Stomach (tissue), 4 donors: ENCODE data around the gene HMGB4.

Experiments
- POLR2AphosphoS5 ChIP-seq, 3 donors: sonication (generic); formaldehyde crosslinking; IDR thresholded peaks; one replicate each; pipeline ENCODE4 v1.6.1; 2016; ENCODE audit warnings: antibody characterized with exemption in 3 of 3
- TF ChIP-seq, protein P1 (sequence below), 7 experiments: fragments of 450-650 bp in 4 of 7; fragments of 200-600 bp in 3 of 7; sonication (generic) in 3 of 7; IDR thresholded peaks; one replicate each; pipeline ENCODE4 v1.5.1; 2016 to 2019; ENCODE audit warnings: antibody characterized with exemption in 7 of 7, control low read depth in 2 of 7, mild to moderate bottlenecking in 1 of 7

DNA sequence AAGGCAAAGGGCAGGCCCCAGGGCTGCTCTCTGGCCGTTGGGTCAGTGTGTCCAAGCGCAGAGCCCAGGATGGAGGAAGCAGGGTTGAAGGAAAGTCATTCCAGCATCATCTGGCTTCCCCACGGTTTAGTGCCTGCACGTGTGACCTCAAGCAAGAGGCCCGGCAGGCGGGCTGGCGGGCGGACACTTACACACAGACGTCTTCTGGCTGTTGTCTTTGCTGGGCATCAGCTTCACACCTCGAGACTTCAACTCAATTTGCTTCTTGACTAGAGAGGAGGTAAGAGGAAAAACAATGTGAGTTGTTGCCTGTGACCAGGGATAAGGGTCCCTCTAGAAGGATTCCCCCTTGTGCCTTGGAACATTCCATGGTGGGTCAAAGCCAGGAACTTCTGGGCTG is 38.4 kb upstream of the HMGB4 start:
- TF ChIP-seq, protein P1, sequence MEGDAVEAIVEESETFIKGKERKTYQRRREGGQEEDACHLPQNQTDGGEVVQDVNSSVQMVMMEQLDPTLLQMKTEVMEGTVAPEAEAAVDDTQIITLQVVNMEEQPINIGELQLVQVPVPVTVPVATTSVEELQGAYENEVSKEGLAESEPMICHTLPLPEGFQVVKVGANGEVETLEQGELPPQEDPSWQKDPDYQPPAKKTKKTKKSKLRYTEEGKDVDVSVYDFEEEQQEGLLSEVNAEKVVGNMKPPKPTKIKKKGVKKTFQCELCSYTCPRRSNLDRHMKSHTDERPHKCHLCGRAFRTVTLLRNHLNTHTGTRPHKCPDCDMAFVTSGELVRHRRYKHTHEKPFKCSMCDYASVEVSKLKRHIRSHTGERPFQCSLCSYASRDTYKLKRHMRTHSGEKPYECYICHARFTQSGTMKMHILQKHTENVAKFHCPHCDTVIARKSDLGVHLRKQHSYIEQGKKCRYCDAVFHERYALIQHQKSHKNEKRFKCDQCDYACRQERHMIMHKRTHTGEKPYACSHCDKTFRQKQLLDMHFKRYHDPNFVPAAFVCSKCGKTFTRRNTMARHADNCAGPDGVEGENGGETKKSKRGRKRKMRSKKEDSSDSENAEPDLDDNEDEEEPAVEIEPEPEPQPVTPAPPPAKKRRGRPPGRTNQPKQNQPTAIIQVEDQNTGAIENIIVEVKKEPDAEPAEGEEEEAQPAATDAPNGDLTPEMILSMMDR (IDR thresholded peaks at IDR 0.05), result no peak
- no peak for TF ChIP-seq POLR2AphosphoS5 (IDR thresholded peaks at IDR 0.05)
